ENCODE measurements around the gene MBNL1.

DNA sequence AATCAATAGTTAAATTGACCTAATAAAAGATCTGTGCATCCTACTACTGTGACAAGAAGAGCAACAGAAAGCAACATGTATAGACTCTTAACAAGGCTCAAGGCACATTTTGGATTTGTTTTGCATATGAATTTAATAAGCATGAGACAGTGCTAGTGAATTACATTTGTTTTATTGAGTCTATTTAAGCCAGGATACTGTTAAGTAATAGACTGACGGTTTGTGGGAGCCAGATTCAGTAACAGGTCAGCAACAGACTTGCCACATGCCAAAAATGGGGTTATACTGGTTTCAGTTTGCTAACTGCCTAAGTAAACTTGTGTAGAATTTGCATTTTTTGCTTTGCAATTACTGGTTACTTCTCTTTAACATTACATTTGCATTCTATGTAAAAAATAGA is 54.0 kb downstream of the MBNL1 start:
- TF ChIP-seq CTCF (IDR thresholded peaks at IDR 0.05): no peak
- TF ChIP-seq POLR2A (IDR thresholded peaks at IDR 0.05): no peak
